ENCODE data around the gene B3GNT9. TPM values are rescaled to one million over a fixed set of nuclear protein-coding genes. Genes with fewer than 3 reads are reported as not detected.

B3GNT9 gene
- polyA plus RNA-seq, 1 of the 3 experiments (the other 2 are of a cell fraction): 9.9 TPM

GRCh38 chr16:67192781-67193361 lies 42.1 kb upstream of the B3GNT9 start:
- H4K20me1 ChIP-seq (ENCODE audit: insufficient read depth): peaks cover 21% of the 10 kb centered on the region
- CTCF ChIA-PET: interaction anchor here (0.6 to 1.4 kb wide), 9 partner anchors 16 to 369 kb away, joined by 3 to 4 read pairs (median 3); partner anchors contain the start of genes CTCF, NOL3 and TMEM208
- POLR2A ChIA-PET: interaction anchor here (0.6 to 2.9 kb wide), 8 partner anchors 9 to 220 kb away, joined by 3 to 8 read pairs (median 4); partner anchors contain the start of genes NOL3 and TMEM208

More at GRCh38 chr16:67192781-67193361, 42.1 kb upstream of the B3GNT9 start:
- H3K36me3 ChIP-seq (replicated peaks in 1 of 2; ENCODE audit: control insufficient read depth in 1 of 2, insufficient read depth in 2 of 2, low read length in 1 of 2): peaks cover 29 to 48% of the 10 kb centered on the region in 2 experiments
- 4% methylated on average over 14 of the region's 17 CpGs for WGBS (ENCODE audit: low lambda C conversion rate)
- H3K79me2 ChIP-seq (ENCODE audit: insufficient read depth): peaks cover 50% of the 10 kb centered on the region
- DNase-seq: peak; percentile 44
- no peaks in the 10 kb centered on the region for H3K9me3 ChIP-seq
- peak overlapping the region; percentile 98 for H3K9ac ChIP-seq
- no peak overlapping the region for H2AFZ ChIP-seq (ENCODE audit: low read depth)
- peak overlapping the region; percentile 96 to 99 for H3K4me3 ChIP-seq (ENCODE audit: low read depth in 2 of 2, low read length in 1 of 2)
- peaks cover 28% of the 10 kb centered on the region for H3F3A ChIP-seq (replicated peaks; ENCODE audit: insufficient read depth)
- peak overlapping the region; percentile 100 for H3K4me2 ChIP-seq
- TF ChIP-seq TEAD4 (IDR thresholded peaks at IDR 0.05; ENCODE audit: borderline replicate concordance, insufficient read depth): no peak
- no peak for TF ChIP-seq ZBTB33 (IDR thresholded peaks at IDR 0.05; ENCODE audit: borderline replicate concordance, low read depth)
- no peak for TF ChIP-seq RXRA (IDR thresholded peaks at IDR 0.05; ENCODE audit: borderline replicate concordance, low read depth)
- TF ChIP-seq TAF1 (IDR thresholded peaks at IDR 0.05; ENCODE audit: borderline replicate concordance, low read depth, low read length): no peak
- no peak for TF ChIP-seq USF1 (IDR thresholded peaks at IDR 0.05; ENCODE audit: borderline replicate concordance, low read depth)
- no peak for TF ChIP-seq GABPA (IDR thresholded peaks at IDR 0.05; ENCODE audit: low read depth)
- no peak for TF ChIP-seq CHD2 (IDR thresholded peaks at IDR 0.05; ENCODE audit: low read length, partially characterized antibody)
- no peak for TF ChIP-seq MEF2A (IDR thresholded peaks at IDR 0.05; ENCODE audit: borderline replicate concordance, low read depth)
- no peak for TF ChIP-seq GATA2 (CRISPR knock-in tag; IDR thresholded peaks at IDR 0.05)
- no peak for TF ChIP-seq JUND (IDR thresholded peaks at IDR 0.05)
- no peak for TF ChIP-seq MAX (IDR thresholded peaks at IDR 0.05; ENCODE audit: low read depth)
- TF ChIP-seq EZH2phosphoT487 (IDR thresholded peaks at IDR 0.05; ENCODE audit: borderline replicate concordance, low read depth): no peak
- no peak for TF ChIP-seq YY1 (IDR thresholded peaks at IDR 0.05; ENCODE audit: low read depth)
- TF ChIP-seq MXI1 (IDR thresholded peaks at IDR 0.05; ENCODE audit: low read depth, low read length): no peak
- TF ChIP-seq FOXM1 (IDR thresholded peaks at IDR 0.05; ENCODE audit: low read depth): no peak
- peak overlapping the region; percentile 76 to 80; a peak in 2 of 4 replicates for H3K27ac ChIP-seq (ENCODE audit: low read depth in 2 of 2, low read length in 1 of 2)
- no peaks in the 10 kb centered on the region for H3K9me2 ChIP-seq
- H3K4me1 ChIP-seq (ENCODE audit: control insufficient read depth in 1 of 2, insufficient read depth in 2 of 2, low read depth in 1 of 2, low read length in 1 of 2): peaks cover 8 to 25% of the 10 kb centered on the region in 2 experiments; a peak in 3 of 4 replicates
- no peaks in the 10 kb centered on the region for H3K27me3 ChIP-seq (ENCODE audit: insufficient read depth)

All from SK-N-SH (cell line).